Adrenal gland (tissue), 12 donors: ENCODE measurements around the gene NXPH2. TPM values are rescaled to one million over a fixed set of nuclear protein-coding genes. Genes with fewer than 3 reads are reported as not detected.

Source experiments
- DNase-seq, 7 donors: peaks; one replicate each; pipeline ENCODE4 v3.0.0-alpha.2; 2019 to 2020
- H3K27ac ChIP-seq, 5 donors: fragments of 200-600 bp; sonication (generic) in 4 of 5; 1 replicate in 3 of 5; 2 replicates in 2 of 5; pipeline versions ENCODE4 v1.5.1 to v1.8.0; 2016 to 2020; ENCODE audit warnings: mild to moderate bottlenecking in 1 of 5
- H3K27me3 ChIP-seq: fragments of 200-600 bp; 2 replicates; pipeline ENCODE4 v1.8.0; 2021
- H3K36me3 ChIP-seq, 2 donors: fragments of 200-600 bp; replicated peaks in 1 of 2; 1 replicate in 1 of 2; 2 replicates in 1 of 2; pipeline versions ENCODE4 v1.5.1 to v1.8.0; 2018 to 2022
- H3K4me1 ChIP-seq, 2 donors: fragments of 200-600 bp; replicated peaks in 1 of 2; 1 replicate in 1 of 2; 2 replicates in 1 of 2; pipeline versions ENCODE4 v1.5.1 to v1.8.0; 2018 to 2021
- H3K4me3 ChIP-seq, 4 donors: fragments of 200-600 bp; sonication (generic) in 3 of 4; one replicate each; pipeline ENCODE4 v1.5.1; 2016 to 2018
- H3K9me3 ChIP-seq, 3 donors: fragments of 200-600 bp; sonication (generic) in 1 of 3; replicated peaks in 1 of 3; 1 replicate in 2 of 3; 2 replicates in 1 of 3; pipeline versions ENCODE4 v1.5.1 to v1.8.0; 2016 to 2021
- POLR2A ChIP-seq, 2 donors: fragments of 450-650 bp; IDR thresholded peaks; one replicate each; pipeline ENCODE4 v1.6.1; 2017; ENCODE audit warnings: antibody characterized with exemption in 2 of 2, mild to moderate bottlenecking in 2 of 2, moderate library complexity in 1 of 2
- WGBS, 4 donors: extraction: QIAGEN DNeasy Blood & Tissue Kit in 2 of 4; methylation state at CpG; one replicate each; pipeline versions ENCODE4 v1.1.5 to v1.1.7; 2013 to 2017; 5-methylcytosine and 5-hydroxymethylcytosine counted together
- intact Hi-C, 2 donors: fragments of 100-400 bp; cut with DNase I; formaldehyde crosslinking; loops; one replicate each; pipeline versions ENCODE4 v1.14.1 to v1.15.0; 2022 to 2023
- polyA plus RNA-seq, 3 donors: library from polyadenylated mRNA; stranded (reverse); fragments of 200-250 nt in 2 of 3; fragments of 350-450 nt in 1 of 3; fragmentation: Illumina TruSeq in 1 of 3; extraction: RNeasy Lipid Tissue Mini Kit (QIAGEN cat#74804) in 1 of 3; gene quantifications; one replicate each; pipeline ENCODE4 v1.2.3, GENCODE V29; 2013 to 2014
- total RNA-seq, 9 donors: library from RNA; depleted of rRNA in 4 of 9; stranded (reverse); fragments of >200 nt in 4 of 9; fragments of 120-200 nt in 1 of 9; fragmentation: NEBNext Ultra II Directional in 1 of 9; extraction: Animal tissue kit (Norgen Biotek cat#: 25700) in 1 of 9; gene quantifications; one replicate each; pipeline versions ENCODE4 v1.1.0 to v1.2.4, GENCODE V29; 2013 to 2023
- TF ChIP-seq, protein P1 (sequence below), 6 experiments: fragments of 450-650 bp in 4 of 6; fragments of 200-600 bp in 2 of 6; sonication (generic) in 1 of 6; IDR thresholded peaks; 1 replicate in 5 of 6; 2 replicates in 1 of 6; pipeline versions ENCODE4 v1.5.1 to v1.8.0; 2016 to 2021; ENCODE audit warnings: antibody characterized with exemption in 6 of 6, mild to moderate bottlenecking in 2 of 6, moderate library complexity in 1 of 6
- donor health status: healthy with polysubstance abuse.
- donor health status: Bipolar disorder and iron deficiency.
- donor health status: DM: yes; HTN: yes; CAD: no.
- donor health status: DM: no; HTN: no; CAD: no.
- donor health status: DM: no; HTN: no; CAD: no.
- donor health status: DM: yes; HTN: yes; CAD: no.

NXPH2 gene
- total and polyA plus RNA-seq, 12 donors, result 0.11 TPM; not detected in 11

DNA sequence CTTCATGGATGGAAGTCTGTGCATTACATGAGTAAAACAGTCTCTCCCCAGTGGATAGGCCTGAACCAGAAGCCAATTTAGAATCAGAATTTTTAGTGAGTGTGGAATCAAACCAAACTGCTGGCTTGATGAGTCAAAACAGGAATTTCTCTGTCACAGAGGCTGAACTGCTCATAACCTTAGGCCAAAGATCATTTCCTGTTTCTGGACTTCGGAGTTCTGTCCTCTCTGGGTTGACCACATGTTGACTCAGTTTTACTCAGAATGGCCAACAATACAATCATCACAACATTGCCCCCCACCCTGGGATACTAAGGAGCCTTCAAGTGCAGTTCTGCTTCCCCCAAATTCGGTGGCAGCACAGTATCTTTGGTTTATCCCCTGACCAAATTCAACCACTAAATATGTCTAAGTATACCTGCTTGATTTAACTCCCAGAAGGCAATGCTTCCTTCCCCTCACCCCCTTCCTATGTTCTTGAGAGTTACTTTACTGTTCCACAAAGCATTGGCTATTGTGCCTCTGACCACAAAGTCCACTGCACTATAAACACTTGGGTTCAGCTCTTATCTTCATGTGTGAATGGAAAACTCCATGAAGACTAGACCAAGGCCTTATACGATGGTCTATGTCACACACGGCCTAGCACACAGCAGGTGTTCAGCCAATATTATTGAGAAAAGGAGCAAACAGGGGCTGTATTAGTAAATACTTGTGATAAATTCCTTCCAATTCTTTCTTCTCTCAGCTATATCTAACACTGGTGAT is 67.8 kb downstream of the NXPH2 start:
- no peaks in the 10 kb centered on the region for H3K9me3 ChIP-seq
- intact Hi-C loops, result no loop called here
- no peaks in the 10 kb centered on the region for H3K27me3 ChIP-seq
- peaks cover 12 to 18% of the 10 kb centered on the region in 2 donors for H3K4me1 ChIP-seq
- TF ChIP-seq POLR2A (IDR thresholded peaks at IDR 0.05), result no peak
- TF ChIP-seq, protein P1, sequence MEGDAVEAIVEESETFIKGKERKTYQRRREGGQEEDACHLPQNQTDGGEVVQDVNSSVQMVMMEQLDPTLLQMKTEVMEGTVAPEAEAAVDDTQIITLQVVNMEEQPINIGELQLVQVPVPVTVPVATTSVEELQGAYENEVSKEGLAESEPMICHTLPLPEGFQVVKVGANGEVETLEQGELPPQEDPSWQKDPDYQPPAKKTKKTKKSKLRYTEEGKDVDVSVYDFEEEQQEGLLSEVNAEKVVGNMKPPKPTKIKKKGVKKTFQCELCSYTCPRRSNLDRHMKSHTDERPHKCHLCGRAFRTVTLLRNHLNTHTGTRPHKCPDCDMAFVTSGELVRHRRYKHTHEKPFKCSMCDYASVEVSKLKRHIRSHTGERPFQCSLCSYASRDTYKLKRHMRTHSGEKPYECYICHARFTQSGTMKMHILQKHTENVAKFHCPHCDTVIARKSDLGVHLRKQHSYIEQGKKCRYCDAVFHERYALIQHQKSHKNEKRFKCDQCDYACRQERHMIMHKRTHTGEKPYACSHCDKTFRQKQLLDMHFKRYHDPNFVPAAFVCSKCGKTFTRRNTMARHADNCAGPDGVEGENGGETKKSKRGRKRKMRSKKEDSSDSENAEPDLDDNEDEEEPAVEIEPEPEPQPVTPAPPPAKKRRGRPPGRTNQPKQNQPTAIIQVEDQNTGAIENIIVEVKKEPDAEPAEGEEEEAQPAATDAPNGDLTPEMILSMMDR (IDR thresholded peaks at IDR 0.05), result no peak
- H3K36me3 ChIP-seq, result no peaks in the 10 kb centered on the region
- H3K27ac ChIP-seq, result no peak overlapping the region
- no peak overlapping the region for H3K4me3 ChIP-seq
- WGBS, 4 donors, result 68 to 82% (median 78%) methylated on average over 4 of the region's 4 CpGs
- no peak for DNase-seq

DNA sequence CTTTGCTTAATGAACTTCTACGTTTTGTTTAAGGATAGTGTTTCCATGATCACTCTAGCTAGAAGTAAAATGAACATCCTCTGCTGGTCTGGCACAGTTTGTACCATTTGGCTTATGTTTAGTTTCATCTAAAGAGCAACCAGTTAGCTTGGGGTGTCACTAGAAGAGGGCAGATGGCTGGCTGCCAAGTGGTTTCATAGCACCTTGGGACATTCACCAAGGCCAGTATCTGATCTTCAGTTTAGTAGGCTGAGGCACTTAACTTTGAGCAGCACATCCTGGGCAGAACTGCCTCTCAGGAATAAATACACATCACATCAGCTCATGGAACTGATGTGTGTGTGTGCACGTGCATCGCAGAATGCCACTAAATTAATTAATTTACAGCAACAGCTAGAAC is 68.4 kb downstream of the NXPH2 start:
- no peaks in the 10 kb centered on the region for H3K36me3 ChIP-seq
- intact Hi-C loops, result no loop called here
- no peaks in the 10 kb centered on the region for H3K27me3 ChIP-seq
- H3K27ac ChIP-seq, result no peak overlapping the region
- WGBS, 4 donors, result 76 to 86% (median 82%) methylated on average over 1 to 3 of the region's 3 CpGs
- TF ChIP-seq, protein P1 (IDR thresholded peaks at IDR 0.05), result no peak
- no peak for TF ChIP-seq POLR2A (IDR thresholded peaks at IDR 0.05)
- no peaks in the 10 kb centered on the region for H3K9me3 ChIP-seq
- H3K4me1 ChIP-seq, result peaks cover 15 to 22% of the 10 kb centered on the region in 2 donors
- DNase-seq, result no peak
- no peak overlapping the region for H3K4me3 ChIP-seq

DNA sequence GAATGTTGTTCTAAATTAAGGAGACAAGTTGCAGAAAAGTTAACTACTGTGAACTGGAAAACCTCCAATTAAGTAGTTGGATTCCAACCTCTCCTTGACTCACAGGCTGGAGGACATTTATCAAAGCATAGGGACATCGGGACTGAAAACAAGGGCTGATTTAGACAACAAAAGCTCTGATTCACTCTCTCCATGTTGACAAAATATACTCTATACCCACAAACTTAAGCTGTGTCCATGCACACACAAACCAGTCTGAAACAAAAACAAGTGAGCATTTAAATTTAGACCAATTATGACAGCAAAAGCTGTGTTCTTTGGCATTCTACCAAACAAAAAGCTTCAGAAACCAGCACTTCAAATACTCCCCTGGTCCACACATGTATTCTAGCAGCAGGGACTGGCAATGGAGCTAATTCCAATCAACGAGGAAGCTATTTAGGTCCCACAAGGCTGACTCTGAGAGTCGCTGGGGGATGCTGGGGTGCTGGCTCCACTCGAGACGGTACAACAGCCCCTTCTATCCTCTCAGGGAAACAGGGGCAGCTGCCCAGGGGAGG is 71.4 kb downstream of the NXPH2 start:
- peak in 4 of 7 donors; percentile 18 to 50 (median 36) for DNase-seq
- Histone ChIP-seq H3K27me3 (no peaks in the 10 kb centered on the region), H3K4me1 (peaks cover 15 to 22% of the 10 kb centered on the region in 2 donors), H3K9me3 (no peaks in the 10 kb centered on the region), H3K36me3 (no peaks in the 10 kb centered on the region), H3K27ac (peak overlapping the region; percentile 7 to 80 (median 70)), H3K4me3 (no peak overlapping the region)
- TF ChIP-seq POLR2A (IDR thresholded peaks at IDR 0.05), result no peak
- TF ChIP-seq, protein P1 (IDR thresholded peaks at IDR 0.05), result no peak
- 13 to 36% (median 26%) methylated on average over 5 of the region's 5 CpGs for WGBS, 4 donors
- intact Hi-C loops, result no loop called here

DNA sequence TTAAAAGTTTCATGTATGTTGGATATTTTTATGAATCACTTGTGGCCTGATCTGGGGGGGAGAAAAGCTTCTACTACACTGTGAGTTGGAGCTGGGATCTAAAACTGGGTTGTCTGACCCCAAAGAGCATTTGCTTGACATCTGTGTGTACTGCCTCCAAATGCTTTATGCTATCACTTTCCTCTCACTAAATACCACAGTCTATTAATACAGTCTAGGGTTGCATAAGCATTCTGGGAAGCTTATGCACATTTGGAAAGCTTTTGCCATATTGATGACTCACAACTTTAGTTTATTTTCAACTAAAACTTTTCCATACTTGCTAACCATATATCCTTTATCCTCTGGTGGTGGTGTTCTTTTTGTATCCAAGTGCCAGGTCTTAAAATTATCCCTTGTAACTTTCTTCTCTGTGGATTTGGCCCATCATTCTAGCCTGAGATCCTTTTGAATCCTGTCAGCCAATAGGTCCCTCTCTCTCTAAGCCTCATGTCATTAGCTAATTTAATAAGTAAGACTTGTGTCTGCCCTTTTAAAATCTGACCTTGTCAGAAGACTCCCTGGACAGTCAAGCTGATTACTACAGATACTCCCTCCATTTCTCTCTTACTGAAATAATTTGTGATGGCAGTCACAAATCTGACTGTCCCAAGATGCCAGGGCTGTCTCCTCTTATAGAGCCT is 72.7 kb downstream of the NXPH2 start:
- Histone ChIP-seq H3K4me3 (no peak overlapping the region), H3K36me3 (no peaks in the 10 kb centered on the region), H3K4me1 (peaks cover 15 to 22% of the 10 kb centered on the region in 2 donors), H3K9me3 (no peaks in the 10 kb centered on the region), H3K27me3 (no peaks in the 10 kb centered on the region), H3K27ac (peak overlapping the region in 4 of 5 donors; percentile 23 to 80 (median 60))
- DNase-seq, result peak in 1 of 7 donors; percentile 21
- TF ChIP-seq, protein P1 (IDR thresholded peaks at IDR 0.05), result no peak
- no peak for TF ChIP-seq POLR2A (IDR thresholded peaks at IDR 0.05)
- intact Hi-C loops, result no loop called here
